Measurements from ENCODE around the gene OR51T1.

OR51T1 gene

DNA sequence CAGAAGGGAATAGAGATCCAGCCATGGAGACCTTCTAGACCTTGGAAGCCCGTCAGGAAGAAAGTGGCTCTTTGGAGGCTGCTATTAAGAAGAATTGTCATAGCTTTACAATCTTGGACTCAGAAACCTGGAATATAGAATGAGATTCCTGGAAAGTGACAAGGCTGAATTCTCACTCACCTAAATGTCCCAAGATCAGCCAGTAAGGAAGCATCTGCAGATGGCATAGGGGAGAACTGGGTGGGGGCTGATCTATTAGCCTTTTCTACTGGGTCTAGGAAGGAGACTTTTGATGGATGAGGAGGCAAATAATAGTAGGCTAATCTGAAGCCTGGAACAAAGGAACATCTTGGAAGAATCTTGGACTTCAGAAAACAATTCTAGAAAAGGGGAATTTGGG is 42.5 kb downstream of the OR51T1 start, which contains the start of gene OR51G1:
Gene OR51G1 (minus strand): TSS at position 101 of the 400 bp plus-strand sequence. CDS start 0 bp downstream, at position 101.
- DNase-seq (ENCODE audit: extremely low read depth in 1 of 2, low read depth in 1 of 2) = no peak

DNA sequence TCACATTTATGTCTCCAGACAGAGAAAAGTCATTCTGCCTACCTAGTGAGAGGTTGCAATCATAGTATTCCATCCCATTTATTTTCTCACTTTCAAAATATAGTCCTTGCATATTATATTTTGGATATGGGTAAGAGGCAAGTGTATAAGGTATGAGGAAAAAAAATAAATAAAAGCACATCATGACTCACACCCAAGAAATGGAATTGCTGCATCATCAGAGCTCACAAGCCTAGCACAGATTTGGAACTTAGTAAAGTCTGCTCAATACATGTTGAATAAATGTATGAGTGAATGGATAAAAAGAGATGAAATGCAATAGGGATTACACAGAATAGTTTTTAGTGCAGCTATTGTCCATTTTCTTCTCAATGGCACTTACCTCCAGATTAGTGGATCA is 44.9 kb downstream of the OR51T1 start:
- DNase-seq (ENCODE audit: extremely low read depth in 1 of 2, low read depth in 1 of 2) = no peak

All from activated CD8-positive, alpha-beta memory T cell treated with anti-CD3 and anti-CD28 coated beads for 1 hour (primary cell).